ENCODE results near the gene OR10G3. TPM values are rescaled to one million over a fixed set of nuclear protein-coding genes. Genes with fewer than 3 reads are reported as not detected.
"Not testable (repeated sequence)": the region's sequence is repeated elsewhere in the genome, so short reads cannot be mapped to it uniquely, and the experiment has no call there.

OR10G3 gene
- total RNA-seq, 1 experiment from 2014 or later, result not detected

- H3K9ac ChIP-seq (ENCODE audit: low read length), result no peak overlapping the region
- H3K4me3 ChIP-seq (ENCODE audit: low read length), result no peak overlapping the region
- no peak overlapping the region for H2AFZ ChIP-seq (ENCODE audit: low read length)
- H3K36me3 ChIP-seq (ENCODE audit: insufficient read depth, low read length), result no peaks in the 10 kb centered on the region
- H3K79me2 ChIP-seq (ENCODE audit: low read length), result no peaks in the 10 kb centered on the region
- no peak overlapping the region for H3K4me2 ChIP-seq (ENCODE audit: low read depth, low read length, poor library complexity, severe bottlenecking)
- H3K9me2 ChIP-seq (replicated peaks; ENCODE audit: insufficient read depth, low read length), result no peaks in the 10 kb centered on the region
- H3K27me3 ChIP-seq (ENCODE audit: low read length), result no peaks in the 10 kb centered on the region
- no peak for DNase-seq
- peaks cover 13% of the 10 kb centered on the region for H3K4me1 ChIP-seq (ENCODE audit: low read length)
- no peak overlapping the region for H3K27ac ChIP-seq (ENCODE audit: low read length)
- no peaks in the 10 kb centered on the region for H3K9me3 ChIP-seq (ENCODE audit: low read length)
- no peaks in the 10 kb centered on the region for H4K20me1 ChIP-seq (ENCODE audit: insufficient read depth, low read depth, low read length)
These were observed 7.3 kb downstream of the OR10G3 start for GRCh38 chr14:21572604-21573003.

- no peaks in the 10 kb centered on the region for H3K79me2 ChIP-seq (ENCODE audit: low read length)
- no peaks in the 10 kb centered on the region for H4K20me1 ChIP-seq (ENCODE audit: insufficient read depth, low read depth, low read length)
- H3K9me2 ChIP-seq (replicated peaks; ENCODE audit: insufficient read depth, low read length), result no peaks in the 10 kb centered on the region
- no peak for DNase-seq
- no peaks in the 10 kb centered on the region for H3K9me3 ChIP-seq (ENCODE audit: low read length)
- H3K36me3 ChIP-seq (ENCODE audit: insufficient read depth, low read length), result no peaks in the 10 kb centered on the region
- peaks cover 6% of the 10 kb centered on the region for H3K4me1 ChIP-seq (ENCODE audit: low read length)
- H3K27me3 ChIP-seq (ENCODE audit: low read length), result no peaks in the 10 kb centered on the region
- no peak overlapping the region for H3K4me3 ChIP-seq (ENCODE audit: low read length)
- no peak overlapping the region for H3K9ac ChIP-seq (ENCODE audit: low read length)
- H3K27ac ChIP-seq (ENCODE audit: low read length), result no peak overlapping the region
- H3K4me2 ChIP-seq (ENCODE audit: low read depth, low read length, poor library complexity, severe bottlenecking), result no peak overlapping the region
- H2AFZ ChIP-seq (ENCODE audit: low read length), result no peak overlapping the region
These were observed 21.1 kb downstream of the OR10G3 start for GRCh38 chr14:21558703-21559170.

- no peaks in the 10 kb centered on the region for H3K9me2 ChIP-seq (replicated peaks; ENCODE audit: insufficient read depth, low read length)
- peaks cover 6% of the 10 kb centered on the region for H3K4me1 ChIP-seq (ENCODE audit: low read length)
- peak overlapping the region; percentile 57 for H3K4me2 ChIP-seq (ENCODE audit: low read depth, low read length, poor library complexity, severe bottlenecking)
- no peaks in the 10 kb centered on the region for H3K79me2 ChIP-seq (ENCODE audit: low read length)
- H4K20me1 ChIP-seq (ENCODE audit: insufficient read depth, low read depth, low read length), result no peaks in the 10 kb centered on the region
- peak overlapping the region; percentile 25; the same call in 1 of the 2 replicates for H2AFZ ChIP-seq (ENCODE audit: low read length)
- H3K9me3 ChIP-seq (ENCODE audit: low read length), result no peaks in the 10 kb centered on the region
- DNase-seq, result peak; percentile 97
- H3K4me3 ChIP-seq (ENCODE audit: low read length), result peak overlapping the region; percentile 38; the same call in 1 of the 2 replicates
- H3K36me3 ChIP-seq (ENCODE audit: insufficient read depth, low read length), result no peaks in the 10 kb centered on the region
- no peaks in the 10 kb centered on the region for H3K27me3 ChIP-seq (ENCODE audit: low read length)
- H3K27ac ChIP-seq (ENCODE audit: low read length), result no peak overlapping the region
- peak overlapping the region; percentile 19 for H3K9ac ChIP-seq (ENCODE audit: low read length)
These were observed 22.6 kb downstream of the OR10G3 start for GRCh38 chr14:21557084-21557901.

DNA sequence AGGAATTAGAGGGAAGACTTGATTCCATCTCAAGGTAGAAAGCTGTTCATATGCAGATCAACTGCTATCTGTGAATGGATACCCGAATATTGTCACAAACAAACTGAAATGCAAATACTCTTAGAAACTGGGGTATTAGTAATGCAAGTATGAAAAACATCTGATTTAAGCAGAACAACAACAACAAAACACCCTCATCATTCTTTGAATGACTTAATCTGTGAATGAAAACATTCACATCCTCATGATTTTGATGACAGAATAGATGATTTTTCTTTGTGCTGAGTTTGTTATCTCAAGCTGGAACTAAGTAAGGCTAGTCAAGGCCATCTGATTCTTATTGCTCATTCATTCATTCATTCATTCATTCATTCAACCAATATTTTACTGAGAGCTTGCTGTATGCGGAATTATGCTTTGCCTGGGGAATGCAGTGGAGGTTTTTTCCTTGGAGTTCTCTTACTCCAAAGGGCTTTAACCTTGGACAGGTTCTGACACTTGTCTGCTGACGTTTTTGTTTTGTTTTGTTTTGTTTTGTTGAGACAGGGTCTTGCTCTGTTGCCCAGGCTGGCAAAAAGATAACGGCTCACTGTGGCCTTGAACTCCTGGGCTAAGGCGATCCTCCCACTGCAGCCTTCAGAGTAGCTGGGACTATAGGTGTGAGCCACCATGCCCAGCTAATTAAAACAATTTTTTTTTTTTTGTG lies 23.3 kb downstream of the OR10G3 start:
- peaks cover 6% of the 10 kb centered on the region for H3K4me1 ChIP-seq (ENCODE audit: low read length)
- no peaks in the 10 kb centered on the region for H3K9me3 ChIP-seq (ENCODE audit: low read length)
- H3K79me2 ChIP-seq (ENCODE audit: low read length), result no peaks in the 10 kb centered on the region
- no peaks in the 10 kb centered on the region for H4K20me1 ChIP-seq (ENCODE audit: insufficient read depth, low read depth, low read length)
- H3K9me2 ChIP-seq (replicated peaks; ENCODE audit: insufficient read depth, low read length), result no peaks in the 10 kb centered on the region
- H3K36me3 ChIP-seq (ENCODE audit: insufficient read depth, low read length), result no peaks in the 10 kb centered on the region
- no peak overlapping the region for H3K4me2 ChIP-seq (ENCODE audit: low read depth, low read length, poor library complexity, severe bottlenecking)
- H2AFZ ChIP-seq (ENCODE audit: low read length), result no peak overlapping the region
- H3K27ac ChIP-seq (ENCODE audit: low read length), result no peak overlapping the region
- H3K4me3 ChIP-seq (ENCODE audit: low read length), result no peak overlapping the region
- DNase-seq, result no peak
- H3K9ac ChIP-seq (ENCODE audit: low read length), result no peak overlapping the region
- H3K27me3 ChIP-seq (ENCODE audit: low read length), result no peaks in the 10 kb centered on the region

- Histone ChIP-seq H4K20me1 (ENCODE audit: insufficient read depth, low read depth, low read length) (no peaks in the 10 kb centered on the region), H3K79me2 (ENCODE audit: low read length) (no peaks in the 10 kb centered on the region), H3K36me3 (ENCODE audit: insufficient read depth, low read length) (no peaks in the 10 kb centered on the region), H3K27ac (ENCODE audit: low read length) (no peak overlapping the region), H3K27me3 (ENCODE audit: low read length) (no peaks in the 10 kb centered on the region), H3K9me3 (ENCODE audit: low read length) (no peaks in the 10 kb centered on the region), H3K4me3 (ENCODE audit: low read length) (no peak overlapping the region), H3K9me2 (replicated peaks; ENCODE audit: insufficient read depth, low read length) (no peaks in the 10 kb centered on the region), H3K4me1 (ENCODE audit: low read length) (peaks cover 6% of the 10 kb centered on the region), H2AFZ (ENCODE audit: low read length) (no peak overlapping the region), H3K9ac (ENCODE audit: low read length) (no peak overlapping the region), H3K4me2 (ENCODE audit: low read depth, low read length, poor library complexity, severe bottlenecking) (no peak overlapping the region)
- no peak for DNase-seq
These were observed 26.6 kb downstream of the OR10G3 start for GRCh38 chr14:21553266-21553665.

- H3K4me2 ChIP-seq (ENCODE audit: low read depth, low read length, poor library complexity, severe bottlenecking); H3K9ac ChIP-seq (ENCODE audit: low read length); DNase-seq; H3K4me1 ChIP-seq (ENCODE audit: low read length); H3K27ac ChIP-seq (ENCODE audit: low read length); H3K9me2 ChIP-seq (replicated peaks; ENCODE audit: insufficient read depth, low read length); H4K20me1 ChIP-seq (ENCODE audit: insufficient read depth, low read depth, low read length); H3K36me3 ChIP-seq (ENCODE audit: insufficient read depth, low read length); H3K4me3 ChIP-seq (ENCODE audit: low read length); H2AFZ ChIP-seq (ENCODE audit: low read length); H3K27me3 ChIP-seq (ENCODE audit: low read length); H3K79me2 ChIP-seq (ENCODE audit: low read length); H3K9me3 ChIP-seq (ENCODE audit: low read length): not testable (repeated sequence)
These were observed 35.3 kb downstream of the OR10G3 start for GRCh38 chr14:21544588-21544987.

DNA sequence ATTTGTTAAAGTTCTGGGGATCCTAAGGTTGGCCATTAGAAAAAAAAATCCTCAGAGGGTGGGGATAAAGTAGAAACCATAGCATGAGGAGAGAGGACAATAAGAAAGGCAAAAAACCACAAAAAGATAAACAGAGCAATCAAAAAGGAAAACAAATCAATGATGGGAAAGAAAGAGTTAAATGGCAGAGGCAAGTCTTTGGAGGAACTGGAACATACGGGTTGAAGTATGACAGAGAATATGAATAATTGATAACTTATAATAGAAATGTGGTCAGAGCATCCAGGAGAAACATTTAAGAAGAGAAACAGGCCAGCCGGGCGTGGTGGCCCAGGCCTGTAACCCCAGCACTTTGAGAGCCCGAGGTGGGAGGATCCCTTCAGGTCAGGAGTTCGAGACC lies 35.9 kb downstream of the OR10G3 start:
- H3K9ac ChIP-seq (ENCODE audit: low read length), result no peak overlapping the region
- H3K36me3 ChIP-seq (ENCODE audit: insufficient read depth, low read length), result no peaks in the 10 kb centered on the region
- H3K27ac ChIP-seq (ENCODE audit: low read length), result no peak overlapping the region
- H2AFZ ChIP-seq (ENCODE audit: low read length), result no peak overlapping the region
- no peaks in the 10 kb centered on the region for H3K79me2 ChIP-seq (ENCODE audit: low read length)
- H3K4me2 ChIP-seq (ENCODE audit: low read depth, low read length, poor library complexity, severe bottlenecking), result no peak overlapping the region
- no peaks in the 10 kb centered on the region for H3K9me2 ChIP-seq (replicated peaks; ENCODE audit: insufficient read depth, low read length)
- peaks cover 3% of the 10 kb centered on the region for H3K4me1 ChIP-seq (ENCODE audit: low read length)
- no peaks in the 10 kb centered on the region for H3K27me3 ChIP-seq (ENCODE audit: low read length)
- no peaks in the 10 kb centered on the region for H3K9me3 ChIP-seq (ENCODE audit: low read length)
- H3K4me3 ChIP-seq (ENCODE audit: low read length), result no peak overlapping the region
- no peaks in the 10 kb centered on the region for H4K20me1 ChIP-seq (ENCODE audit: insufficient read depth, low read depth, low read length)
- DNase-seq, result no peak

GRCh38 chr14:21543521-21543960 lies 36.3 kb downstream of the OR10G3 start:
- no peak overlapping the region for H3K9ac ChIP-seq (ENCODE audit: low read length)
- no peaks in the 10 kb centered on the region for H3K27me3 ChIP-seq (ENCODE audit: low read length)
- no peaks in the 10 kb centered on the region for H4K20me1 ChIP-seq (ENCODE audit: insufficient read depth, low read depth, low read length)
- no peak for DNase-seq
- no peak overlapping the region for H3K4me3 ChIP-seq (ENCODE audit: low read length)
- H3K4me2 ChIP-seq (ENCODE audit: low read depth, low read length, poor library complexity, severe bottlenecking), result no peak overlapping the region
- no peaks in the 10 kb centered on the region for H3K9me2 ChIP-seq (replicated peaks; ENCODE audit: insufficient read depth, low read length)
- no peak overlapping the region for H3K27ac ChIP-seq (ENCODE audit: low read length)
- no peaks in the 10 kb centered on the region for H3K36me3 ChIP-seq (ENCODE audit: insufficient read depth, low read length)
- no peak overlapping the region for H2AFZ ChIP-seq (ENCODE audit: low read length)
- H3K9me3 ChIP-seq (ENCODE audit: low read length), result no peaks in the 10 kb centered on the region
- peaks cover 3% of the 10 kb centered on the region for H3K4me1 ChIP-seq (ENCODE audit: low read length)
- no peaks in the 10 kb centered on the region for H3K79me2 ChIP-seq (ENCODE audit: low read length)

Measured in Karpas-422 (cell line).